GM19238 (cell line): ENCODE data around the gene BAIAP2.

Experiments used
- DNase-seq: peaks from one replicate; pipeline ENCODE4 v3.0.0; 2011; ENCODE audit warnings: low spot score; ENCODE audit not compliant: insufficient read length

The BAIAP2 gene

GRCh38 chr17:81106716-81107115, 71.8 kb downstream of the BAIAP2 start:
- DNase-seq = no peak

- no peak for DNase-seq
Measured at GRCh38 chr17:81108220-81108619, 73.3 kb downstream of the BAIAP2 start.

- DNase-seq = no peak
Measured at GRCh38 chr17:81109957-81110356, 75.0 kb downstream of the BAIAP2 start.

DNA sequence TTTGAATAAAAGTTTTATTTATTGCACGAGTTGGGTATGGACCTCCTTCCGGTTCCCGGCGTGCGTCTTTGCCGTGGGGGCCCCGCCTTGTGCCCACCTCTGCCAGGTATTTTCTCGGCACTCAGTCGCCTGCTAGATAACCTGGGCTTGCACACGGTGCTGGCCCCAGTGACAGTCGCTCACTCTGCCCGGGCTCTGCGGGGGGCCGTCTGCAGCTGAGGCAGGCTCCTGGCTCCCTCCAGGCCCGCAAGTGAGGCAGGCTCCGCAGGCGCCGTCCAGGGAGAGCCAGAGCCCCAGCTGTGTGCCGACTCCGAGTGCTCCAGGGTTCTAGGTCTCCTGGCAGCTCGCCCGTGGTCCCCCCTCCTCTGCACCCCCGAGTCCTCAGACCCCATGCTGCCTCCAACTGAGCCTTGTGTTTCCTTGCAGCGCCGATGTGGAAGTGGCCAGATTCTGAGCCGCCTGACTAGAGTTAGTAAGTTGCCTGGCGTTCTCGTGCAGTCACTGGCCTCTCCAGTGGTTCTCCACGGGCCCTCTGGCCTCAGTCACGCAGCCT, 75.6 kb downstream of the BAIAP2 start:
- DNase-seq = no peak

GRCh38 chr17:81111066-81111465, 76.1 kb downstream of the BAIAP2 start:
- DNase-seq = no peak

DNA sequence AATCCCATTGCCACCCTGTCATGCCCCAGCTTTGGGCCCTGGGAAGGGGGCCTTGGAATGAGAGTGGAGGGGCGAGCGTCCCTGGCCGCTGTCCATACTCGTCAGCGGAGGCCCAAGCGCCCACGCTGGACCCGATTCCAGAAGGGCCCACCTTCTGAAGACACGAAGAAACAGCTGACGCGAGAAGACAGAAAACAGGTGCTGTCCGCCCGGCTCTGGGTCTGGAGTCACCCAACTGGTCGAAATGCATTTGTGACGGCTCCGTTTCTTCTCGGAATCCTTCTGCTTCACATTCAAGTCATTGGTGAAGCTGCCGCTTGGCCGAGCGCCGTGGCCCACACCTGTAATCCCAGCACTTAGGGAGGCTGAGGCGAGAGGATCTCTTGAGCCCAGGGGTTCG, 77.5 kb downstream of the BAIAP2 start:
- DNase-seq = no peak

DNA sequence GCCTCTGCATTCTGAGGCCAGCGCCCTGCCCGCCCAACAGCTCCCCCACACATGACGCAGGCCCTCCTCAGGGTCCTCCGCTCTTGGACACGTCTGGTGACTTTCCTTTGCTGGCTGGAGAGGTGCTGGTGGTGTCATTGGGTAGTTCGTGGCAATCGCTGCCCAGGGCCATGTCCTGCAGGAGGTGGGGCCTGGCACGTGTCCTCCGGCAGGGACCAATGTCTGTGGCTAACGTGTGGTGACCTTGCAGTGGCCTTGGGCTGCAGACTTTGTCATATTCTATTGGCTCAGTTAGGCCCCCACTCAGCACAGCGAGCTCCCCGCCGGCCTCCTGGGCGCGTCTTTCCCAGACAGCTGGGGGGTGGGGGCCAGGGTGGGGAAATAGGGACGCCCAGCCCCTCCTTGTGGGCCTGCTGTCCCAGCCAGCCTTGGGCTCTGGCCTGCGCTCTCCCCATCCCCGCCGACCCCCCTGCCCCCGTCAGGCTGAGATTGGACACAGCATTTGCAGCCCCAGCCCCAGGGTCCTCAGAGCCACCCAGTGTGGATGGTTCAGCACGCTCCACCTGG, 78.3 kb downstream of the BAIAP2 start:
- DNase-seq = no peak

- DNase-seq = no peak
Measured at GRCh38 chr17:81114351-81115093, 79.6 kb downstream of the BAIAP2 start.

GRCh38 chr17:81115219-81115618, 80.3 kb downstream of the BAIAP2 start:
- no peak for DNase-seq

GRCh38 chr17:81115749-81116464, 81.0 kb downstream of the BAIAP2 start:
- DNase-seq = no peak

DNA sequence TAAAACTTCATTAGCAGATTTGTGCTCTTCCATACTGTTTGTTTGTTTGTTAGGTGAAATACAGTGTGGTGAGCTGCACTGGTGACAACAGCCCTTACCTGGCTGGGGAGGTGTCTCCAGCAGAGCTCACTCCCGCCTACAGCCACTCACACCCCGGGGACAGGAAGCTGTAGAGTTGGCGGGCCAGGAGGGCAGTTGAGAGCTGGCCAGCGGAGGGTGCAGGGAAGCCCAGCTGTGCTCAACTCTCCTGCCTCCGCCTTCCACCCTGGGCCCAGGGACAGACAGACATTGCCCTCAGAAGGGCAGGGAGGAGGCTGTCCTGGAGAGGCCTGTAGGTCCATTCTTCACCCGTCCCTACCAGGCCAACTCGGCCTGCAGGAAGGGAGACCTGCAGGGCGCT, 81.8 kb downstream of the BAIAP2 start:
- DNase-seq = no peak

GRCh38 chr17:81117672-81118198, 82.8 kb downstream of the BAIAP2 start:
- DNase-seq = no peak

GRCh38 chr17:81118308-81119221, 83.6 kb downstream of the BAIAP2 start:
- DNase-seq = no peak

- peak; percentile 78 for DNase-seq
Measured at GRCh38 chr17:81119223-81120148, 84.5 kb downstream of the BAIAP2 start.

- DNase-seq = no peak
Measured at GRCh38 chr17:81120149-81120484, 85.2 kb downstream of the BAIAP2 start.

GRCh38 chr17:81120695-81121621, 86.0 kb downstream of the BAIAP2 start:
- DNase-seq = no peak

- DNase-seq = no peak
Measured at GRCh38 chr17:81121841-81122733, 87.1 kb downstream of the BAIAP2 start.
